B cell (primary cell): ENCODE results near the gene RDH12.

ENCODE experiments used
- CTCF ChIP-seq: fragments of 200-600 bp; IDR thresholded peaks from one replicate; pipeline ENCODE4 v1.8.0; 2022; ENCODE audit warnings: antibody characterized with exemption, mild to moderate bottlenecking
- EZH2 ChIP-seq: IDR thresholded peaks from 2 replicates; pipeline ENCODE4 v1.6.1; 2012; ENCODE audit warnings: borderline replicate concordance, low read depth, mild to moderate bottlenecking, moderate library complexity, low read length; ENCODE audit not compliant: insufficient read depth, poor library complexity, severe bottlenecking

GRCh38 chr14:67749341-67750084, 47.8 kb downstream of the RDH12 start:
- TF ChIP-seq CTCF (no peak), EZH2 (no peak)
